BJ (cell line): ENCODE results near the gene MTFP1. TPM values are rescaled to one million over a fixed set of nuclear protein-coding genes. Genes with fewer than 3 reads are reported as not detected.
"Not testable (repeated sequence)": the region's sequence is repeated elsewhere in the genome, so short reads cannot be mapped to it uniquely, and the experiment has no call there.

Experiments
- CTCF ChIA-PET: fragments of 350-600 bp; formaldehyde crosslinking; extraction: SDS; loops from one replicate; lab custom pipeline; 2021; ENCODE audit warnings: antibody characterized with exemption, inconsistent platforms; lab: Yijun Ruan, JAX
- POLR2A ChIA-PET: fragments of 300-600 bp; sonication (Branson Sonifier 250); formaldehyde crosslinking; extraction: SDS; loops from one replicate; lab custom pipeline; 2021; ENCODE audit warnings: antibody characterized with exemption; lab: Charles Lee
- DNase-seq: peaks from one replicate; pipeline ENCODE4 v3.0.0-alpha.2; 2011; ENCODE audit warnings: low read depth
- H3K27me3 ChIP-seq: 2 replicates; pipeline ENCODE4 v1.6.0; 2011; ENCODE audit warnings: low read length; ENCODE audit not compliant: control insufficient read depth, insufficient read depth
- H3K36me3 ChIP-seq: 2 replicates; pipeline ENCODE4 v1.5.1; 2011; ENCODE audit warnings: low read length; ENCODE audit not compliant: control insufficient read depth, insufficient read depth
- H3K4me3 ChIP-seq: 2 replicates; pipeline ENCODE4 v1.5.1; 2011; ENCODE audit warnings: low read depth, mild to moderate bottlenecking, control low read depth, low read length
- CTCF ChIP-seq: IDR thresholded peaks from 2 replicates; pipeline ENCODE4 v1.5.1; 2011; ENCODE audit warnings: low read depth, mild to moderate bottlenecking, control low read depth, inconsistent platforms, low read length, moderate library complexity; ENCODE audit not compliant: insufficient read depth
- polyA plus RNA-seq: library from polyadenylated mRNA; depleted of rRNA; stranded (reverse); fragments of >200 nt; gene quantifications from 2 replicates; pipeline ENCODE4 v1.2.3, GENCODE V29; 2011

Gene MTFP1
- polyA plus RNA-seq, 1 experiment = 8.3 TPM

- H3K27me3 ChIP-seq = no peaks in the 10 kb centered on the region
- ChIA-PET CTCF (interaction anchor here (0.8 to 1.6 kb wide), 7 partner anchors 8 to 294 kb away, joined by 3 to 4 read pairs (median 4); no protein-coding TSS in a partner anchor), POLR2A (interaction anchor here (1.0 kb wide), 1 partner anchor 232 kb away, joined by 7 read pairs; no protein-coding TSS in a partner anchor)
- DNase-seq = no peak
- H3K4me3 ChIP-seq = no peak overlapping the region
- no peak for TF ChIP-seq CTCF
- peaks cover 10% of the 10 kb centered on the region for H3K36me3 ChIP-seq
These were observed 23.4 kb upstream of the MTFP1 start for GRCh38 chr22:30402028-30402765.

GRCh38 chr22:30402766-30403104 is 22.8 kb upstream of the MTFP1 start:
- DNase-seq, H3K4me3 ChIP-seq, H3K27me3 ChIP-seq: not testable (repeated sequence)
- ChIA-PET POLR2A (interaction anchor here (1.0 kb wide), 1 partner anchor 232 kb away, joined by 7 read pairs; no protein-coding TSS in a partner anchor), CTCF (interaction anchor here (1.2 to 1.6 kb wide), 6 partner anchors 8 to 295 kb away, joined by 3 to 4 read pairs (median 4); no protein-coding TSS in a partner anchor)
- peaks cover 12% of the 10 kb centered on the region for H3K36me3 ChIP-seq

GRCh38 chr22:30404307-30404706 is 21.3 kb upstream of the MTFP1 start:
- Histone ChIP-seq H3K4me3 (no peak overlapping the region), H3K36me3 (peaks cover 12% of the 10 kb centered on the region), H3K27me3 (no peaks in the 10 kb centered on the region)
- TF ChIP-seq CTCF = no peak
- no peak for DNase-seq
- ChIA-PET POLR2A (no interaction called here), CTCF (interaction anchor here (2.4 kb wide), 1 partner anchor 14 kb away, joined by 8 read pairs; no protein-coding TSS in a partner anchor)

- no peak for DNase-seq
- no peak for TF ChIP-seq CTCF
- Histone ChIP-seq H3K4me3 (no peak overlapping the region), H3K36me3 (peaks cover 16% of the 10 kb centered on the region), H3K27me3 (no peaks in the 10 kb centered on the region)
- POLR2A ChIA-PET = no interaction called here
- CTCF ChIA-PET = interaction anchor here (0.7 to 2.4 kb wide), 9 partner anchors 9 to 142 kb away, joined by 3 to 8 read pairs (median 3); partner anchors contain the start of gene SEC14L2
These were observed 19.8 kb upstream of the MTFP1 start for GRCh38 chr22:30405731-30406130.

- Histone ChIP-seq H3K4me3 (no peak overlapping the region), H3K27me3 (no peaks in the 10 kb centered on the region), H3K36me3 (peaks cover 18% of the 10 kb centered on the region)
- no peak for DNase-seq
- ChIA-PET POLR2A (no interaction called here), CTCF (interaction anchor here (0.7 to 2.4 kb wide), 6 partner anchors 9 to 143 kb away, joined by 3 to 8 read pairs (median 4); partner anchors contain the start of gene SEC14L2)
- no peak for TF ChIP-seq CTCF
These were observed 19.2 kb upstream of the MTFP1 start for GRCh38 chr22:30406400-30406799.
